Fibroblast of lung (primary cell): ENCODE measurements around the gene KLHL1. TPM values are rescaled to one million over a fixed set of nuclear protein-coding genes. Genes with fewer than 3 reads are reported as not detected.

ENCODE experiments used
- DNase-seq, 2 donors: peaks; one replicate each; pipeline versions ENCODE4 v3.0.0 to v3.0.0-alpha.2; 2010; ENCODE audit warnings: low read depth in 2 of 2
- H2AFZ ChIP-seq: 2 replicates; pipeline ENCODE4 v1.5.1; 2012; ENCODE audit warnings: low read length, control low read depth, inconsistent platforms
- H3K27ac ChIP-seq: 2 replicates; pipeline ENCODE4 v1.5.1; 2011; ENCODE audit warnings: low read length, control low read depth; ENCODE audit not compliant: insufficient read depth
- H3K27me3 ChIP-seq: 2 replicates; pipeline ENCODE4 v1.5.1; 2011; ENCODE audit warnings: mild to moderate bottlenecking, low read length; ENCODE audit not compliant: control insufficient read depth, insufficient read depth
- H3K36me3 ChIP-seq: 2 replicates; pipeline ENCODE4 v1.5.1; 2011; ENCODE audit warnings: low read length; ENCODE audit not compliant: control insufficient read depth, insufficient read depth
- H3K4me1 ChIP-seq: 2 replicates; pipeline ENCODE4 v1.5.1; 2011; ENCODE audit warnings: low read length; ENCODE audit not compliant: control insufficient read depth, insufficient read depth; ENCODE audit errors: extremely low read depth
- H3K4me2 ChIP-seq: 2 replicates; pipeline ENCODE4 v1.5.1; 2011; ENCODE audit warnings: low read length, control low read depth; ENCODE audit not compliant: insufficient read depth; ENCODE audit errors: extremely low read depth
- H3K4me3 ChIP-seq, 4 experiments: fragments of 200-600 bp in 1 of 4; sonication (generic) in 1 of 4; replicated peaks in 1 of 4; 2 replicates each; pipeline ENCODE4 v1.5.1; 2011 to 2016; ENCODE audit warnings: low read length in 4 of 4, low read depth in 3 of 4, mild to moderate bottlenecking in 3 of 4, control low read depth in 2 of 4, inconsistent platforms in 1 of 4, mixed read lengths in 1 of 4; ENCODE audit not compliant: insufficient read depth in 1 of 4; ENCODE audit errors: control extremely low read depth in 1 of 4
- H3K79me2 ChIP-seq: 2 replicates; pipeline ENCODE4 v1.5.1; 2012; ENCODE audit warnings: mild to moderate bottlenecking, low read length, inconsistent platforms; ENCODE audit not compliant: control insufficient read depth, insufficient read depth
- H3K9ac ChIP-seq: 2 replicates; pipeline ENCODE4 v1.5.1; 2011; ENCODE audit warnings: mild to moderate bottlenecking, low read length, control low read depth; ENCODE audit not compliant: insufficient read depth
- H3K9me3 ChIP-seq: 2 replicates; pipeline ENCODE4 v1.5.1; 2012; ENCODE audit warnings: low read depth, low read length; ENCODE audit not compliant: control insufficient read depth, insufficient read depth
- H4K20me1 ChIP-seq: 2 replicates; pipeline ENCODE4 v1.5.1; 2011; ENCODE audit warnings: low read length; ENCODE audit not compliant: control insufficient read depth, insufficient read depth; ENCODE audit errors: extremely low read depth
- CTCF ChIP-seq, 2 donors: IDR thresholded peaks in 1 of 2; conservative IDR thresholded peaks in 1 of 2; 1 replicate in 1 of 2; 2 replicates in 1 of 2; pipeline ENCODE4 v1.5.1; 2011 to 2012; ENCODE audit warnings: low read length in 2 of 2, control low read depth in 1 of 2, inconsistent platforms in 1 of 2, low read depth in 1 of 2, mild to moderate bottlenecking in 1 of 2
- EZH2 ChIP-seq: IDR thresholded peaks from 2 replicates; pipeline ENCODE4 v1.5.1; 2012; ENCODE audit warnings: low read length, control low read depth, mild to moderate bottlenecking; ENCODE audit errors: missing control alignments
- polyA plus RNA-seq, 2 donors: library from polyadenylated mRNA; depleted of rRNA in 1 of 2; stranded (reverse) in 1 of 2; unstranded in 1 of 2; fragments of >200 nt; gene quantifications; 2 replicates each; pipeline ENCODE4 v1.2.1, GENCODE V29; 2011 to 2012; ENCODE audit warnings: missing spikeins in 1 of 2
- total RNA-seq: library from RNA; depleted of rRNA; stranded (reverse); fragments of >200 nt; gene quantifications from 2 replicates; pipeline ENCODE4 v1.2.1, GENCODE V29; 2014

Gene KLHL1
- total and polyA plus RNA-seq, 2 donors (not counting 1 experiment from before 2014, with no cell fraction given): not detected

DNA sequence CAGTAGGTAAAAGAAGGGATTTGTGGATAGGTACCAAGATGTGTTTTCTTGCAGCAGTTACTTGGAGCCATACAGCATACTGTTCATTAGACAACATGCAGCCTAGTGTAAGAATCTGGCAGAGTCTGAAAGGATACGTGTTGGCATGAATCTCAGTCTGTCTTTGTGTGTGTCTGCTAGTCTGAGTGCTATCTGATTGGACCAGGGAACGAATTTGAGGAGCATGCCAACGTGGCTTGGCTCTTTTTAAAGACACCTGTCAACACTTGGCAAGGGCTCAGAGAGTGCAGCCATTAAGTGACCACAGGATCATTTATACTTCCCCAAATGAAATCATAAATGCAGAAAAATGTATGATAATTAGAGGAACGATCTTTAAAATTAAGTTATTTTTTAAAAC is 28.2 kb downstream of the KLHL1 start:
- no peak for TF ChIP-seq CTCF (conservative IDR thresholded peaks at IDR 0.05 in 1 of 2, IDR thresholded peaks at IDR 0.05 in 1 of 2; ENCODE audit: low read depth in 1 of 2, low read length in 2 of 2)
- TF ChIP-seq EZH2: no peak
- no peak overlapping the region for H3K9ac ChIP-seq
- H3K4me3 ChIP-seq: no peak overlapping the region
- no peak overlapping the region for H2AFZ ChIP-seq
- H3K9me3 ChIP-seq: no peaks in the 10 kb centered on the region
- no peak overlapping the region for H3K4me2 ChIP-seq
- no peaks in the 10 kb centered on the region for H3K4me1 ChIP-seq
- no peaks in the 10 kb centered on the region for H3K79me2 ChIP-seq
- DNase-seq: peak in 1 of 2 donors; percentile 0
- H3K36me3 ChIP-seq: no peaks in the 10 kb centered on the region
- no peaks in the 10 kb centered on the region for H4K20me1 ChIP-seq
- no peak overlapping the region for H3K27ac ChIP-seq
- no peaks in the 10 kb centered on the region for H3K27me3 ChIP-seq

DNA sequence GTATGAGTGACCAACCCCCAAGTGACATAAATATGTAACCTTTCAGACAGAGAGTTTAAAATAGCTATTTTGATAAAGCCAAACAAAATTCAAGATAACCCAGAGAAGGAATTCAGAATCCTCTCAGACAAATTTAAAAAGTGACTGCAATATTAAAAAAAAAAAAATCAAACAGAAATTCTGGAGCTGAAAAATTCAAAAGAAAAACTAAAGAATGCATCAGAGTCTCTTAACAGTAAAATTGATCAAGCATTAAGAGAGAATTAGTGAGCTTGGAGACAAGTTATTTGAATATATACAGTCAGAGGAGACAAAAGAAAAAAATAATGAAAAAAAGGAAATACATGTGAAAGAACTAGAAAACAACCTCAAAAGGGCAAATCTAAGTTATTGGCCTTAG is 53.7 kb downstream of the KLHL1 start:
- no peaks in the 10 kb centered on the region for H3K79me2 ChIP-seq
- no peaks in the 10 kb centered on the region for H3K36me3 ChIP-seq

DNA sequence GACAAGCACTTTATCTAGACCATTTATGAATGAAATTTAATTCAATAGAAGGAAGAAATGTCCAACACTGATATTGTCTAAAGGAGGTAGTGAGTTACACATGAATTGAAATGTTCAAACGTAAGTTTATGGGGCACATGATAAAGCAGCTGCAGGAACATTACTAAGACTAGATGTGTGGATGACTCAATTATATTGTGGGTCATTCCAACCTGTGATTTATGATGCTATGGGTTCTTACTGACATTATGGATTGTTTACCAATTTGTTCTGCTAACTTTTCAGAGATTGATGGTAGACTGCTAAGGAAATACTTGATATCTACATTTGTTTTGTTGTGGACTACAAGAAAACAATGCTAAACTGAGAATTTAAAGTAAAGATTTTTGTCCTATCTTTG is 56.7 kb downstream of the KLHL1 start:
- TF ChIP-seq CTCF (conservative IDR thresholded peaks at IDR 0.05 in 1 of 2, IDR thresholded peaks at IDR 0.05 in 1 of 2; ENCODE audit: low read depth in 1 of 2, low read length in 2 of 2) (no peak), EZH2 (no peak)

More for the DNA sequence above, 53.7 kb downstream of the KLHL1 start:
- Histone ChIP-seq H3K9ac (no peak overlapping the region), H3K4me3 (no peak overlapping the region), H3K4me1 (no peaks in the 10 kb centered on the region), H3K27ac (no peak overlapping the region), H3K9me3 (no peaks in the 10 kb centered on the region), H4K20me1 (no peaks in the 10 kb centered on the region), H3K27me3 (no peaks in the 10 kb centered on the region), H2AFZ (no peak overlapping the region), H3K4me2 (no peak overlapping the region)
- no peak for TF ChIP-seq EZH2
- TF ChIP-seq CTCF (conservative IDR thresholded peaks at IDR 0.05 in 1 of 2, IDR thresholded peaks at IDR 0.05 in 1 of 2; ENCODE audit: low read depth in 1 of 2, low read length in 2 of 2): no peak
- DNase-seq: no peak

More for the DNA sequence above, 56.7 kb downstream of the KLHL1 start:
- Histone ChIP-seq H3K36me3 (no peaks in the 10 kb centered on the region), H2AFZ (no peak overlapping the region), H3K79me2 (no peaks in the 10 kb centered on the region), H3K4me3 (no peak overlapping the region), H3K27ac (no peak overlapping the region), H3K9me3 (no peaks in the 10 kb centered on the region), H3K4me1 (no peaks in the 10 kb centered on the region), H3K9ac (no peak overlapping the region), H3K27me3 (no peaks in the 10 kb centered on the region), H4K20me1 (no peaks in the 10 kb centered on the region), H3K4me2 (no peak overlapping the region)
- no peak for DNase-seq
